BJ (cell line): ENCODE results near the gene LRRC45. TPM values are rescaled to one million over a fixed set of nuclear protein-coding genes. Genes with fewer than 3 reads are reported as not detected.

ENCODE experiments used
- CTCF ChIA-PET: fragments of 350-600 bp; formaldehyde crosslinking; extraction: SDS; loops from one replicate; lab custom pipeline; 2021; ENCODE audit warnings: antibody characterized with exemption, inconsistent platforms; lab: Yijun Ruan, JAX
- POLR2A ChIA-PET: fragments of 300-600 bp; sonication (Branson Sonifier 250); formaldehyde crosslinking; extraction: SDS; loops from one replicate; lab custom pipeline; 2021; ENCODE audit warnings: antibody characterized with exemption; lab: Charles Lee
- DNase-seq: peaks from one replicate; pipeline ENCODE4 v3.0.0-alpha.2; 2011; ENCODE audit warnings: low read depth
- H3K27me3 ChIP-seq: 2 replicates; pipeline ENCODE4 v1.6.0; 2011; ENCODE audit warnings: low read length; ENCODE audit not compliant: control insufficient read depth, insufficient read depth
- H3K36me3 ChIP-seq: 2 replicates; pipeline ENCODE4 v1.5.1; 2011; ENCODE audit warnings: low read length; ENCODE audit not compliant: control insufficient read depth, insufficient read depth
- H3K4me3 ChIP-seq: 2 replicates; pipeline ENCODE4 v1.5.1; 2011; ENCODE audit warnings: low read depth, mild to moderate bottlenecking, control low read depth, low read length
- polyA plus RNA-seq: library from polyadenylated mRNA; depleted of rRNA; stranded (reverse); fragments of >200 nt; gene quantifications from 2 replicates; pipeline ENCODE4 v1.2.3, GENCODE V29; 2011
- TF ChIP-seq, protein P1 (sequence below): IDR thresholded peaks from 2 replicates; pipeline ENCODE4 v1.5.1; 2011; ENCODE audit warnings: low read depth, mild to moderate bottlenecking, control low read depth, inconsistent platforms, low read length, moderate library complexity; ENCODE audit not compliant: insufficient read depth

The LRRC45 gene
- polyA plus RNA-seq, 1 experiment: 6.0 TPM

DNA sequence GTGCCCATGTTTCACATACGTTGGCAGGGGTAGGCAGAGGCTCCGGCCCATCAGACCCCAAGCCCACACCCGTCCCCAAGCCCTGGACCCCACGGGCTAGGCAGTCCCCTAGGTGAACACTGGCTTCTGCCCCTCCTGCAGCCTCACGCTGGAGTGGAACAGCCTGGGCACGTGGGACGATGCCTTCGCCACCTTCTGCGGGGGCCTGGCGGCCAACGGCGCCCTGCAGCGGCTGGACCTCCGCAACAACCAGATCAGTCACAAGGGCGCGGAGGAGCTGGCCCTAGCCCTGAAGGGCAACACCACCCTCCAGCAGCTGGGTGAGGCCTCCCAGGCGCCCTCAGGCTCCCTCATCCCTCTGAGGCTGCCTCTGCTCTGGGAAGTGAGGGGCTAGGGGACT lies 1.8 kb downstream of the LRRC45 start:
- ChIA-PET CTCF (interaction anchor here (0.6 to 11.6 kb wide), 3 partner anchors 65 to 177 kb away, joined by 3 to 218 read pairs (median 3); partner anchors contain the start of gene NOTUM), POLR2A (no interaction called here)
- TF ChIP-seq, protein P1, sequence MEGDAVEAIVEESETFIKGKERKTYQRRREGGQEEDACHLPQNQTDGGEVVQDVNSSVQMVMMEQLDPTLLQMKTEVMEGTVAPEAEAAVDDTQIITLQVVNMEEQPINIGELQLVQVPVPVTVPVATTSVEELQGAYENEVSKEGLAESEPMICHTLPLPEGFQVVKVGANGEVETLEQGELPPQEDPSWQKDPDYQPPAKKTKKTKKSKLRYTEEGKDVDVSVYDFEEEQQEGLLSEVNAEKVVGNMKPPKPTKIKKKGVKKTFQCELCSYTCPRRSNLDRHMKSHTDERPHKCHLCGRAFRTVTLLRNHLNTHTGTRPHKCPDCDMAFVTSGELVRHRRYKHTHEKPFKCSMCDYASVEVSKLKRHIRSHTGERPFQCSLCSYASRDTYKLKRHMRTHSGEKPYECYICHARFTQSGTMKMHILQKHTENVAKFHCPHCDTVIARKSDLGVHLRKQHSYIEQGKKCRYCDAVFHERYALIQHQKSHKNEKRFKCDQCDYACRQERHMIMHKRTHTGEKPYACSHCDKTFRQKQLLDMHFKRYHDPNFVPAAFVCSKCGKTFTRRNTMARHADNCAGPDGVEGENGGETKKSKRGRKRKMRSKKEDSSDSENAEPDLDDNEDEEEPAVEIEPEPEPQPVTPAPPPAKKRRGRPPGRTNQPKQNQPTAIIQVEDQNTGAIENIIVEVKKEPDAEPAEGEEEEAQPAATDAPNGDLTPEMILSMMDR: no peak
- H3K4me3 ChIP-seq: no peak overlapping the region
- peaks cover 4% of the 10 kb centered on the region for H3K36me3 ChIP-seq
- DNase-seq: no peak
- H3K27me3 ChIP-seq: no peaks in the 10 kb centered on the region

DNA sequence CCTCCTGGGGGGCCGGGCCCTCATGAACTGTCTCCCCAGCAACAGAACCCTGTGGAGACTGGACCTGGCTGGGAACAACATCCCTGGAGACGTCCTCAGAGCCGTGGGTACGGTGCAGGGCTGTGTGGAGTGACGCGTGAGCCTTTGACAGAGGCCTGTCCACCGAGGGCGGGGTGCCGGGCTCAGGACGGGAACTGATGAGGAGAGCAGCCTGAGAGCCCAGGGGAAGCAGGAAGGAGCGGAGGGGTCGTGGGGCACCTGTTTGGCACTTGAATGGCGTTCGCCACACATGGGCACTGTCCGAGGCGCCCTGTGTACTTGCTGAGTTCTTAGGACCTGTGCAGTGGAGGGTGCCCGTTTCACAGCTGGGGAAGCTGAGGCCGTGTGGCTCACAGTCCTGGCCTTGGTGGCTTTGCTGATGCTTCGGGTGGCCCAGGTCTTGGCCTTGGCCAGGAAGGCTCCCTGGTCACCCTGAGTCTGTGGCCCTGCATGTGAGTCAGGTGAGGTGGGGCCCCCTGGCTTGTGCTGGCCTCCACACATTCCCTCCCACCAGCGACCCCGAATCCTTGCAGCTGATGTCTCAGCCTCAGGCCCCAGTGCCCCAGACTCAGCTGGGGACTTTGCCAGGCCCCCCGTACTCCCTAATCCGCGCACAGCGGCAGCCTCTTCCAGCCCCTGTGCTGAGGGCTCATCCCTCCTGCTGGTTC lies 2.4 kb downstream of the LRRC45 start:
- ChIA-PET CTCF (interaction anchor here (0.6 to 11.6 kb wide), 4 partner anchors 12 to 176 kb away, joined by 3 to 218 read pairs (median 3); partner anchors contain the start of genes DCXR and NOTUM), POLR2A (no interaction called here)
- H3K4me3 ChIP-seq: no peak overlapping the region
- H3K27me3 ChIP-seq: no peaks in the 10 kb centered on the region
- H3K36me3 ChIP-seq: peaks cover 4% of the 10 kb centered on the region
- no peak for DNase-seq
- TF ChIP-seq, protein P1: no peak

DNA sequence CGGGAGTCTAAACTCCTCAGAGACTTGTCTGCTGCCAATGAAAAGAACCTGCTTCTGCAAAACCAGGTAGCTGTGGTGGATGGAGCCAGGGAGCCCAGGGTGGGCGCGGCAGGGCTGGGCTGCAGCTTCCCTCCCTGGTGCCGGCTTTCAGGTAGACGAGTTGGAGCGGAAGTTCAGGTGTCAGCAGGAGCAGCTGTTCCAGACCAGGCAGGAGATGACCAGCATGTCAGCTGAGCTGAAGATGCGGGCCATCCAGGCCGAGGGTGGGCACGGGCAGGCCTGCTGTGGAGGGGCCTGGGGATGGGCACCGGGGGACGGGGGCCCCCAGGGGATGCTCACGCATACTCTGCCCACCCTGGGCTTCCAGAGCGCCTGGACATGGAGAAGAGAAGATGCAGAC lies 5.1 kb downstream of the LRRC45 start:
- TF ChIP-seq, protein P1: no peak
- no peak for DNase-seq
- Histone ChIP-seq H3K36me3 (peaks cover 4% of the 10 kb centered on the region), H3K4me3 (no peak overlapping the region), H3K27me3 (no peaks in the 10 kb centered on the region)
- CTCF ChIA-PET: interaction anchor here (2.2 to 4.8 kb wide), 3 partner anchors 10 to 127 kb away, joined by 7 to 101 read pairs (median 44); partner anchors contain the start of genes DCXR and NOTUM
- POLR2A ChIA-PET: no interaction called here

- peaks cover 4% of the 10 kb centered on the region for H3K36me3 ChIP-seq
- TF ChIP-seq, protein P1: no peak
- no peak for DNase-seq
- H3K27me3 ChIP-seq: no peaks in the 10 kb centered on the region
- ChIA-PET POLR2A (no interaction called here), CTCF (interaction anchor here (0.6 to 4.8 kb wide), 8 partner anchors 8 to 133 kb away, joined by 3 to 101 read pairs (median 10); partner anchors contain the start of genes CENPX, DCXR and NOTUM)
- H3K4me3 ChIP-seq: no peak overlapping the region
Measured at GRCh38 chr17:82028966-82029365, 5.9 kb downstream of the LRRC45 start.

DNA sequence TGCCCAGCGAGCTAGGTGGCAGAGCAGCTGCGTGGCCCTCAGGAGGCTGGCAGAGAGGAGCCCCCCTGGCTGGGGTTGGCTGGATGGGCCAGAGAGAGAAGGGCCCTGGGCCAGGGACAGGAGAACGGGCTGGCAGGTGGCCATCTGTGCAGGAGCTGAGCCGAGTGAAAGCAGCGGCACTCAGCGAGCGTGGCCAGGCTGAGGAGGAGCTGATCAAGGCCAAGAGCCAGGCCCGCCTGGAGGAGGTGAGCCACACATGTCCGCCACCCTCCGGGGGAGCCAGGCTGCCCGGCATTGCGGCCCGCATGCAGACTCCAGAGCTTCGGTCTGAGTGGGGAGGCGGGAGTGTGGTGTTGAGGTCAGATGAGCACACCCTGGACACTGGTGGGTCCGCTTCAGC lies 6.3 kb downstream of the LRRC45 start:
- H3K27me3 ChIP-seq: no peaks in the 10 kb centered on the region
- POLR2A ChIA-PET: no interaction called here
- no peak for DNase-seq
- no peak overlapping the region for H3K4me3 ChIP-seq
- TF ChIP-seq, protein P1: no peak
- CTCF ChIA-PET: interaction anchor here (0.6 to 4.8 kb wide), 13 partner anchors 8 to 213 kb away, joined by 3 to 101 read pairs (median 7); partner anchors contain the start of genes CENPX, DCXR, GPS1 and NOTUM
- peaks cover 4% of the 10 kb centered on the region for H3K36me3 ChIP-seq
